BLaER1 (cell line): Measurements from ENCODE around the gene GPR32.
"Not testable (repeated sequence)": the region's sequence is repeated elsewhere in the genome, so short reads cannot be mapped to it uniquely, and the experiment has no call there.

Source experiments
- H3K27ac ChIP-seq: shearing (Covaris generic); formaldehyde crosslinking; 2 replicates; pipeline ENCODE4 v1.8.1; 2022
- H3K27me3 ChIP-seq: shearing (Covaris generic); formaldehyde crosslinking; 2 replicates; pipeline ENCODE4 v1.8.1; 2022
- H3K36me3 ChIP-seq: shearing (Covaris generic); formaldehyde crosslinking; 2 replicates; pipeline ENCODE4 v1.8.1; 2022
- H3K4me1 ChIP-seq: shearing (Covaris generic); formaldehyde crosslinking; 2 replicates; pipeline ENCODE4 v1.8.1; 2022
- H3K4me2 ChIP-seq: shearing (Covaris generic); formaldehyde crosslinking; 2 replicates; pipeline ENCODE4 v1.8.1; 2022
- H3K4me3 ChIP-seq: shearing (Covaris generic); formaldehyde crosslinking; 2 replicates; pipeline ENCODE4 v1.8.1; 2022
- H3K9ac ChIP-seq: shearing (Covaris generic); formaldehyde crosslinking; 2 replicates; pipeline ENCODE4 v1.8.1; 2022
- H3K9me3 ChIP-seq: shearing (Covaris generic); formaldehyde crosslinking; 2 replicates; pipeline ENCODE4 v1.8.1; 2022
- H4K20me1 ChIP-seq: shearing (Covaris generic); formaldehyde crosslinking; 2 replicates; pipeline ENCODE4 v1.8.1; 2022
- Cebpa-rat ChIP-seq: shearing (Covaris generic); IDR thresholded peaks from 2 replicates; pipeline ENCODE4 v1.8.1; 2022

Gene GPR32

DNA sequence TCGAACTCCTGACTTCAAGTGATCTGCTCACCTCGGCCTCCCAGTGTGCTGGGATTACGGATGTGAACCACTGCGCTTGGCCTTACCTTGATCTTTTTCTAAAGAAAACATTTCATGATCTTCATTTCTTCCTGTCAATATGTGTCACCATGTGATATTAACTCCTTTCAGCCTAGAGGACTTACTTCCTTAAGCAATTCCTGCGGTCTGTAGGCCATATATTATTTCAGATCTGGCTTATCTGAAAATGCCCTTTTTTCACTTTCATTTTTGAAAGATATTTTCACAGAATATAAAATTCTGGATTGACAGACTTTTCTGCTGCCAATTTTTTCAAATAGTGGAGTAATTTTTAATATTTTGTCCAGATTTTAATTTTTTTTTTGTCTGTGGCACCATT is 2.0 kb upstream of the GPR32 start:
- no peak for TF ChIP-seq Cebpa-rat
- Histone ChIP-seq H3K4me1 (no peaks in the 10 kb centered on the region), H3K4me3 (no peak overlapping the region), H3K36me3 (no peaks in the 10 kb centered on the region), H3K27me3 (no peaks in the 10 kb centered on the region), H3K9ac (no peak overlapping the region), H3K9me3 (no peaks in the 10 kb centered on the region), H4K20me1 (no peaks in the 10 kb centered on the region), H3K27ac (no peak overlapping the region), H3K4me2 (no peak overlapping the region)

DNA sequence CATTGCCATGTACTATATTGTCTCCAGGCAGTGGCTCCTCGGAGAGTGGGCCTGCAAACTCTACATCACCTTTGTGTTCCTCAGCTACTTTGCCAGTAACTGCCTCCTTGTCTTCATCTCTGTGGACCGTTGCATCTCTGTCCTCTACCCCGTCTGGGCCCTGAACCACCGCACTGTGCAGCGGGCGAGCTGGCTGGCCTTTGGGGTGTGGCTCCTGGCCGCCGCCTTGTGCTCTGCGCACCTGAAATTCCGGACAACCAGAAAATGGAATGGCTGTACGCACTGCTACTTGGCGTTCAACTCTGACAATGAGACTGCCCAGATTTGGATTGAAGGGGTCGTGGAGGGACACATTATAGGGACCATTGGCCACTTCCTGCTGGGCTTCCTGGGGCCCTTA is 624 bp downstream of the GPR32 start:
- Histone ChIP-seq H3K36me3 (no peaks in the 10 kb centered on the region), H3K9me3 (no peaks in the 10 kb centered on the region), H3K27ac (no peak overlapping the region), H3K9ac (no peak overlapping the region), H3K4me1 (no peaks in the 10 kb centered on the region), H3K4me2 (no peak overlapping the region), H3K27me3 (peaks cover 17% of the 10 kb centered on the region), H4K20me1 (no peaks in the 10 kb centered on the region), H3K4me3 (no peak overlapping the region)
- no peak for TF ChIP-seq Cebpa-rat

DNA sequence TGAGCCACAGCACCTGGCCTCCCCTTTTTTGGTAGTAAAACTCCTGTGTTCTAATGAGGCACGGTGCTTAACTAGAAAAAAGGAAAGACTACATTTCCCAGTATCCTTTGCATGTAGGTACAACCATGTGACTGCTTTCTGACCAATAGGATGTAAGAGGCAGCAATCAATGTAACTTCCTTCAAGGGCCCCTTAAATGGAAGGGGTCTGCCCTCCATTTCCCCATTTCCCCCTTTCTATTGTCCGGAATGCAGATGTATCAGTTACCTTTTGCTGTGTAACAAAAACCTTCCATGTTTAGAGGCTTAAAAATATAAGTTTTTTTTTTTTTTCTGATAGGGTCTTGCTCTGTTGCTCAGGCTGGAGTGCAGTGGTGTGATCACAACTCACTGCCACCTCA is 2.2 kb downstream of the GPR32 start:
- no peak overlapping the region for H3K27ac ChIP-seq
- H3K9ac ChIP-seq, result no peak overlapping the region
- no peaks in the 10 kb centered on the region for H3K36me3 ChIP-seq
- no peak overlapping the region for H3K4me2 ChIP-seq
- no peak for TF ChIP-seq Cebpa-rat
- 0 out of 2 replicates have a peak, but pooled peaks cover 6% of the 10 kb centered on the region for H3K9me3 ChIP-seq
- peaks cover 6% of the 10 kb centered on the region for H3K4me1 ChIP-seq
- peaks cover 6% of the 10 kb centered on the region for H4K20me1 ChIP-seq
- H3K4me3 ChIP-seq, result no peak overlapping the region
- H3K27me3 ChIP-seq, result peaks cover 33% of the 10 kb centered on the region

DNA sequence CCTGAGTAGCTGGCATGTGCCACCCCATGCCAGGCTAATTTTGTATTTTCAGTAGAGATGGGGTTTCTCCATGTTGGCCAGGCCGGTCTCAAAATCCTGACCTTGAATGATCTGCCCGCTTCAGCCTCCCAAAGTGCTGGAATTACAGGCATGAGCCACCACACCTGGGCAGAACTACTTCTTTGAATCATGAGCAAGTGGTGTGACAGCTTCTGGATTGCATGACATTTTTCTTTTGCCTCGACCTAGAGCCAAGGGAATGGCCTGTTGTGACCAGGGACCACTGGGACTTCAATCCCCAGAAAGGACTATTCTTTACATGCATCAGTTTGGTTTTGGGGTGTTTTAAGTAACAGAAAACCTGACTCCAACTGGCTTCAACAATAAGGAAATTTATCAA is 2.6 kb downstream of the GPR32 start:
- Histone ChIP-seq H4K20me1 (peaks cover 10% of the 10 kb centered on the region), H3K4me1 (peaks cover 10% of the 10 kb centered on the region), H3K27me3 (peaks cover 37% of the 10 kb centered on the region)
- not testable (repeated sequence) for H3K4me2 ChIP-seq, H3K9ac ChIP-seq, H3K4me3 ChIP-seq, H3K9me3 ChIP-seq, H3K36me3 ChIP-seq, H3K27ac ChIP-seq

- Histone ChIP-seq H3K27me3 (peaks cover 43% of the 10 kb centered on the region), H4K20me1 (peaks cover 16% of the 10 kb centered on the region), H3K4me1 (peaks cover 15% of the 10 kb centered on the region)
Measured at GRCh38 chr19:50773454-50773853, 3.2 kb downstream of the GPR32 start.

DNA sequence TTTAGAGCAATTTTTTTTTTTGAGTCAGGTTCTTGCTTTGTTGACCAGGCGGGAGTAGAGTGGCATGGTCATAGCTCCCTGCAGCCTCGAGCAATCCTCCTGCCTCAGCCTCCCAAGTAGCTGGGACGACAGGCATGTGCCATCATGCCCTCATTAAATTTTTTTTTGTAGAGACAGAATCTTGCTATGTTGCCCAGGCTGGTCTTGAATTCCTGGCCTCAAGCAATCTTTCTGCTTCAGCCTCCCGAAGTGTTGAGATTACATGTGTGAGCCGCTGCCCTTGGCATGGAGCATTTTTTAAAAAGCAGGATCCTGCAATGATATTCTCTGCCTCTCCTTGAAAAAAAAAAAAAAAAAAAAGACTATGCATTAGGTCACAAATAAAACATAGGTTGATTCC is 5.9 kb downstream of the GPR32 start:
- no peak overlapping the region for H3K27ac ChIP-seq
- no peaks in the 10 kb centered on the region for H3K36me3 ChIP-seq
- TF ChIP-seq Cebpa-rat, result no peak
- H3K27me3 ChIP-seq, result peaks cover 69% of the 10 kb centered on the region
- H3K4me3 ChIP-seq, result no peak overlapping the region
- H3K4me2 ChIP-seq, result no peak overlapping the region
- peaks cover 43% of the 10 kb centered on the region for H4K20me1 ChIP-seq
- H3K9ac ChIP-seq, result no peak overlapping the region
- peaks cover 31% of the 10 kb centered on the region for H3K4me1 ChIP-seq
- H3K9me3 ChIP-seq, result 0 out of 2 replicates have a peak, but pooled peaks cover 6% of the 10 kb centered on the region

More at GRCh38 chr19:50773454-50773853, 3.2 kb downstream of the GPR32 start:
- H3K9me3 ChIP-seq, H3K4me3 ChIP-seq, H3K27ac ChIP-seq, H3K4me2 ChIP-seq, H3K9ac ChIP-seq, H3K36me3 ChIP-seq: not testable (repeated sequence)

- TF ChIP-seq Cebpa-rat, result no peak
- H3K4me2 ChIP-seq, result peak overlapping the region; percentile 89
- H3K27ac ChIP-seq, result no peak overlapping the region
- H3K4me3 ChIP-seq, result 0 out of 2 replicates have a peak overlapping the region, but pooled peaks have one; percentile 25
- peaks cover 81% of the 10 kb centered on the region for H3K27me3 ChIP-seq
- 0 out of 2 replicates have a peak, but pooled peaks cover 6% of the 10 kb centered on the region for H3K9me3 ChIP-seq
- H3K4me1 ChIP-seq, result peaks cover 42% of the 10 kb centered on the region
- no peaks in the 10 kb centered on the region for H3K36me3 ChIP-seq
- H4K20me1 ChIP-seq, result peaks cover 54% of the 10 kb centered on the region
- H3K9ac ChIP-seq, result no peak overlapping the region
Measured at GRCh38 chr19:50777261-50777660, 7.0 kb downstream of the GPR32 start.

DNA sequence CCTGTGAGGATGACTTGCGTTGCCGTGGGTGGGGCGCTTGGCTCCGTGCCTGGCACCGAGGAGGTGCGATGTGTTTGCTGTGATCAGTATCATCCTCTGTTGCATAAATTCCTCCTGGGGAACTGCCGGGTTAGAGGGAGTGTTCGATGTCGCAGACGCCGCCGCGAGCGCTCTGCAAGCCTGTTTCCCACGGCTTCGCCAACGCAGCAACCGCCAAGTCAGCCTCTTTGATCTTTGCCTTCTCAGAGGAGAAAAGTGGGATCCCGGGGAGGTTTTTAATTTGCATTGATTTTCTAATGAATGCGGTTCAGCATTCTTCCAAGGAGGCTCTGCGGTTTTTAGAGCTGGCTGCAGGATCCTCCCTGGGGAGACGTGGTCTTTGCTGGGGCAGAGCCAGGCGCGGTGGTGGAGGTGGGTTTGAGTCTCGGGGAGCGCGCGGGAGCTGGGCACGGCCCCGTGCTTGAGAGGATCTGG is 7.6 kb downstream of the GPR32 start:
- H3K4me1 ChIP-seq, result peaks cover 48% of the 10 kb centered on the region
- 0 out of 2 replicates have a peak, but pooled peaks cover 6% of the 10 kb centered on the region for H3K9me3 ChIP-seq
- no peak overlapping the region for H3K9ac ChIP-seq
- TF ChIP-seq Cebpa-rat, result no peak
- peak overlapping the region; percentile 89 for H3K4me2 ChIP-seq
- H3K36me3 ChIP-seq, result no peaks in the 10 kb centered on the region
- no peak overlapping the region for H3K27ac ChIP-seq
- 0 out of 2 replicates have a peak overlapping the region, but pooled peaks have one; percentile 25 for H3K4me3 ChIP-seq
- peaks cover 87% of the 10 kb centered on the region for H3K27me3 ChIP-seq
- H4K20me1 ChIP-seq, result peaks cover 60% of the 10 kb centered on the region

- peaks cover 88% of the 10 kb centered on the region for H3K27me3 ChIP-seq
- H3K4me3 ChIP-seq, result no peak overlapping the region
- H3K4me1 ChIP-seq, result peaks cover 55% of the 10 kb centered on the region
Measured at GRCh38 chr19:50778906-50779430, 8.7 kb downstream of the GPR32 start.

DNA sequence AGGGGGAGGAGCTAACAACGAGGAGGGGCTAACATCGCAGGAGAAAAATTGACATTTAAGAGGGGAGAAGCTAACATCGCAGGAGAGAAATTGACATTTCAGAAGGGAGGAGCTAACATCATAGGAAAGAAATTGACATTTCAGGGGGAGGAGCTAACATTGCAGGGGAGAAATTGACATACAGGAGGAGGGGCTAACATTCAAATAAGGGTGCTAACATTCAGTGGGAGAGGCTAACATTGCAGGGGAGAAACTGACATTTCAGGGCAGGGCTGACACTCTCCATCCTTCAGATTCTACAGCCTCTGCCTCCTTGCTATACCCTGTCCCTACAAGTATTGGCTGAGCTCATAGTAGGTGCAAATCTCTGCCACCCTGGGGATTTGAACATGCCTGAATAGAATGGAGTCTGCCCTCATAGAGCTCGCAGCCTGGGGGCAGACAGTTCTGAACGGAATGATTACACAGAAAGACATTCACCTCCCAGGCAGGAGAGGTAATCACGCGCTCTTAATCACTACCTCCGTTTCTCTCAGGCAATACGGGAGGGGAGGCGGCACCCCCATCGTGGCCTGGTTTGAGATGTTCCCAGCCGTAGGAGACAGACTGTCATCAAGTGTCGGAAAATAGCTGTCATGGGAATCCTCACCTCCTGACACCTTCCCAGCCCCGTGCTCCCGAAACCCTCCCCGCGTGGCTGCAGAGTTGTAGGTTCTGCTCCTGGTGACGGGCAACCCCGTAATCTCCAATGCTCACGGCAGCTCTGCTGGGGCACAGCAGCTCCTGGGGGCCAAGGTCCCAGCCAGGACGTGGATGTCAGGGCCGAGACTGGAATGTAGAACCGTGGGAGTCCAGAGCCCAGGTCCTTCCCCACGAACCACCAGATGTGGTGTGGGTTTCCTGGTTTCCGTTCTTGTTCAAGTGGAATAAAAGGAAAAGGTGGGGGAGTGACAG is 9.5 kb downstream of the GPR32 start:
- Histone ChIP-seq H3K4me1 (peaks cover 55% of the 10 kb centered on the region), H3K27ac (no peak overlapping the region), H4K20me1 (peaks cover 66% of the 10 kb centered on the region), H3K4me3 (no peak overlapping the region), H3K9me3 (0 out of 2 replicates have a peak, but pooled peaks cover 6% of the 10 kb centered on the region), H3K9ac (no peak overlapping the region), H3K27me3 (peaks cover 82% of the 10 kb centered on the region), H3K4me2 (peak overlapping the region; percentile 48), H3K36me3 (no peaks in the 10 kb centered on the region)
- TF ChIP-seq Cebpa-rat, result no peak

More at GRCh38 chr19:50778906-50779430, 8.7 kb downstream of the GPR32 start:
- H3K27ac ChIP-seq, result no peak overlapping the region
- 0 out of 2 replicates have a peak overlapping the region, but pooled peaks have one; percentile 89 for H3K4me2 ChIP-seq
- 0 out of 2 replicates have a peak, but pooled peaks cover 6% of the 10 kb centered on the region for H3K9me3 ChIP-seq
- H3K36me3 ChIP-seq, result no peaks in the 10 kb centered on the region
- peaks cover 66% of the 10 kb centered on the region for H4K20me1 ChIP-seq
- no peak for TF ChIP-seq Cebpa-rat
- H3K9ac ChIP-seq, result no peak overlapping the region
